Stimulated activated CD4-positive, alpha-beta T cell treated with anti-CD3 and anti-CD28 coated beads, TNF-alpha, amount 100 ng/mL, for 4 hours (primary cell): ENCODE results near the gene TIMP4.

ENCODE experiments used
- DNase-seq, 3 experiments: peaks; one replicate each; pipeline ENCODE4 v3.0.0-alpha.2; 2020; ENCODE audit warnings: low read depth in 3 of 3

Gene TIMP4

DNA sequence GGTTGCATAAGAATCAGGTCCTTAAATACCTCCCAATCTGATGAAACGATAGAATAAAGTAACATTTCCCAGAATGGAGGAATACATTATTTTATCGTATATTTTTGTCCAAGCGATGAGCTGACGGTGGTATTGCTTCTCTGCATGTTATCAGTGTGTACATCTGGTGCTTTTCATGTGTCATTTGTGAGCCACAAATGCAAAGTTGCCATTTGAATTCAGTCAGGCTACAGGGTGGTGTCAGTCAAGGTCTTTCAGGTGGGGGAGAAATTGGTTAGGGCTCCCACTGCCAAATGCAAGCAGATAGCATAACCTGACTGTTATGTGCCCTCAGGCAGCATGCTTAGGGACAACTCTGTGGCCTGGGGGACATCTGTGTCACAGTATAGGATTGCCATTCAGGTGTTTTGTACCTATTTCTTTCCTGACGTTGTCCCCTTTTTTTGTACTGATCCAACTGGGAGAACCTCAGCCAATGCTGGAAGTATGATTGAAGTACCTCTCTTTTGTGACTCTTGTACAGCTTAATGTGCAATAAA lies 26.5 kb upstream of the TIMP4 start:
- no peak for DNase-seq

DNA sequence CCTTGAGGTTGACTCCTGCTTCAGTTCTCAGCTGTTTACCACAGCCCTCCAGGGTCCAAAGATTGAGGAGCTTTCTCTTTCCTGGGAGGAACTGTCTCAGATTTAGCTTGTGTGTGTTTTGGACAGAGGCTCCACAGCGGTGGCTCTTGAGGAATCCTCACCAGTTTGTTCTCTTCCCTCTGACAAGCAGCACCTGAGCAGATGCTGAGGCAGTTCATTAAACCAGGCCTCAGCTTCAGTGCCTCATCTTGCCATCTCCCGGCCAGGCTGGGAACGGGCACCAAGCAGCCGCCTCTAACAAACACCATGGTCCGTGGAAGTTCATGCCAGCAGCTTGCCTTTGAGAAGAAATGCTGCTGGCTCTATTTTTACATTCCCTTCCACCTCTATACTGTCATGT lies 25.8 kb upstream of the TIMP4 start:
- DNase-seq: no peak

DNA sequence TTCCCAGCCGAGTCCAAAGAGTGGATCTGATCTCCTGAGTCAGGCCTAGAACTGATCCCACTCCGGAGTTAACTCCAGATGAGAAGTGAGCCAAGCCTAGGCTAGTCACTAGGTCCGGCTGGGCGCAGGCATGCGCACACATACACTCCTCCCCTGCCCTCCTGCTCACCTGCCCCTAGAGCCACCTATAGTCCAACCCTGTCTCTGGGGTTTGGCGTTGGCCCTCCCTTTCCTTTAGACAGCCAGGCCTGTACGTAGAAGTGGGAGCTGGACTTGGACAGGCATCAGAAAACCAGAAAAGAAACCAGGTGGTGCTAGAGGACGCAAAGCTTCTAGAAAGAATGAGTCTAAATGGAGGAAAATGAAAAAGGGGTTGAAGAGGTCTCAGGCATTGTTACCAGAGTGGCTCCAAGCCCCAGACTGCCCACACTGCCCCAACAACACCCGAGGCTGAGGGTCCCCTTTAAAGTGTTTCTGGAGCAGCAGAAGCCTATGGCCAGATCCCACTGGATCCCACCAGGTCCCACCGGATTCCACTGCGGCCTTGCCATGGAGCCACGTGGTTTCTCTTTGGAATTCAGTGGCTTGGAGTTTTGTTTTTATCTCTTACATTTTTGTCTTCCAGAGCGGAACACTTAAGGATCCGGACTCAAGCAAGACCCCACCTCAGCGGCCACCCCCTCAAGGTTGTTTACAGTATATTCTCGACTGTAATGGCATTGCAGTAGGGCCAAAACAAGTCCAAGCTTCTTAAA lies 24.2 kb upstream of the TIMP4 start:
- DNase-seq: no peak

DNA sequence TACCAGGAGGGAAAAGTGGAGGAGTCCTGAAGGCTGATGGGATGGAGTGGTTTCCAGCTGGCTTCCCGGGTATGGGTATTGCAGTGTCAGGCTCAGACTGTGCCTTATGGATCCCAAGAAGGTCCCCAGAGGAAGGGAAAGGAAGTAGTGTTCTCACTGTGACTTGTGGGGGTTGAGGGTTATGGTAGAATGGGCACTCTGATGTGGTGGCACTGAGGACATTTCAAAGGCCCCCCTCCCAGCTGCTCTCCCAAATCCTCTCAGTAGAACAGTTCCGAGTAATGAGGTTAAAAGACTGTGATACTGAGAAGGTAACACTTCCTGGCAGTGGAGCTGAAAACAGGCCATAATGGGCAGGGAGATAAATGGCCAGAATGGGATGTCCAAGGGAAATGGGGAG lies 23.1 kb upstream of the TIMP4 start:
- DNase-seq: no peak

DNA sequence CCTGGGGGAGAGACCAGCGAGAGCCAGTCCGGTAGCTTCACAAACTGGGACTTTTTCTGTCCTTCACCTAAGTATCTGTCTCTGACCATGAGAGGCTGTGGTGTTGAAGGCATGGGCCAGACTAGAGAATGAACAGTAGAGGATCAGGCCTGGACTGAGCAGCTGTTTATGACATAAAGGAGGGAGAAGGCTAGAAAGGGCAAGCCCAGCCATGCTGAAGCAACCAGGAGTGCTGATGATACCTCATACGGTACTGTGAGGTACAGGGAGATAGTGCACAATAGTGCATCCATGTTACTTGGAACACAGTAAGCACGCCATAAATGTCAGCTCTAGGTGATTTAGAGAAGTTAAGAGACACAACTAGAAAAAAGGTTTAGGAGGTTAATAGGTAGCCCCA lies 22.6 kb upstream of the TIMP4 start:
- no peak for DNase-seq

DNA sequence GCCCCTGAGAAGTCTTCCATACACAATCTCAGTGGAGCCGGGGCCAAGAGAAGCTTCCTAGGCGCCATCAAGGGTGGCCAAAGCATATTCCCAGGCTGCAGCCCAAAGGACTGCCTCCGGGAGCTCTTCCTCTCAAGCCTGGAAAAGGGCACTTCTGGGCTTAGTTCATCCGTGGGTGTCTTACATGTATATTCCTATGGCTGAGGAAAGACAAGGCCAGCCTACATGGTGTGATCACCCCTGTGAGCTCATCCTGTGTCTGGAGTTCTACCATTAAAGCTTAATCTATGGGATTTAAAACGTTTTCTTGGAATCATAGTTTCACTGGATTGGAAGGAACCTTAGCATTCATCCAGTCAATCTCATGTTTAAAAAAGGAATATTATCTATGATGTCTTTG lies 21.9 kb upstream of the TIMP4 start:
- DNase-seq: no peak

DNA sequence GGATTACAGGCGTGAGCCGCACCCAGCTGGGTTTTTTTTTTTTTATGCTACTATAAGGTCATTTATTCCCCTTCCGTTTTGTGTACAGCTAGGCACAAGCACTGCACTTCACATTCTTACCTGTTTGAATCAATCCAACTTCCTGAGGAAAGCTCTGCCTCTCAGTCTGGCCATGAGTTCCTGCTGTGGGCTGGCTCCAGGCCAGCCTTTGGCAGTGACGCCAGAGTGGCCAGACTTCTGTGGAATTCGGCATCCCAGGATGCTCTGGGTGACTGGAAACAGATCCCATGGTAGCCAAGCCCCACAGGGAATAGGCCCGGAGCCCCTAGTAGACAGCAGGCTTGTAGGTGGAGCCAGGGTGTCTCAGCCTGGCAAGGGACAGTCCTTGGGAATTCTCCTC lies 21.5 kb upstream of the TIMP4 start:
- no peak for DNase-seq

DNA sequence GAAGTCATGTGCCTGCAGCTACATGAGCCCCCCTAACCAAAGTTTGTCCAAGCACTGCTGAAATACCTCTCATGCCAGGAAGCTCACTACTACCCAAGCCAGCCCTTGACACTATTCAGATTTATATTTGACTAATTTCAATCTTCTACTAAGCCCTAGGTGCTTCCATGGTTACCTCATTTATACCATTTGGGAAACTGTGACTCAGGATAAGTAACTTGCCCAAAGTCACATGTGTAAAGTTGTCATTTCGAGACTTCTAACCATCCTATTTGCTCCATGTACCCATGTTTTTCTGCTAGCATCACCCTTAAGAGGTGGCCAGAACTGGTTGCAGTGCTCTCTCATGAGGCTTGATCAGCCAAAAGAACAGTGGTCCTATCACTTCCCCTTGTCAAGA lies 20.7 kb upstream of the TIMP4 start:
- DNase-seq: no peak

DNA sequence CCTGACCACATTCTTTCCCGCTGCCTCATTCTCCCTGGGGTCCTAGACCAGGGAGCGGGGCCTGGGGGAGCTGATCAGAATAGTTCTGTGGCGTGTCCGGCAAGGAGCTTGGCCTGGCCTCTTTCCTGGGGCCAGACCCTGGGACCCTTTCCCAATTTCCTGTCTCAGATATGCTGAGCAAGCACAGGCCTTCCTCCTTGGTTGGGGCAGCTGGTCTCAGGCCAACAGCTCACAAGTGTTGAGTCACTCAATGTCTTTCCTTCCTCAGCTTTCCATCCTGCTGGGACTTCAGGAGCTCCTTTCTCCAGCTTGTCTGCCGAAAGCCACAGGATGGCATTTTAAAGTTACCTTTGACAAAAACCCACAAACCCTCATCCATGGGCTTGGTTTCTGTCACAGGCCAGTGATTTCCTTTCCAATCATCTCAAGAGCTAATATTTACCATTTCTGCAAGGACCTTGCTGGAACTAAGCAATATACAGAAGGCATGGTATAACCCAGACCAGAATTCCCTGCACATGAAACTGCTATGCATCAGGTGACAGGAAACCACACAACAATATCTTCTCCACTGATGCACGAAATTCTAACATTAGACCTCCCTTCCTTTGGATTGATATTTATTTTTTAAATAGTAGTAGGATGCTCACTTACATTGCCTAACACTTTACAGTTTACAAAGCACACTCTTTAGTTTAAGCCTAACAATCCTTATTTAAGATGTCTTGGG lies 19.5 kb upstream of the TIMP4 start:
- no peak for DNase-seq

DNA sequence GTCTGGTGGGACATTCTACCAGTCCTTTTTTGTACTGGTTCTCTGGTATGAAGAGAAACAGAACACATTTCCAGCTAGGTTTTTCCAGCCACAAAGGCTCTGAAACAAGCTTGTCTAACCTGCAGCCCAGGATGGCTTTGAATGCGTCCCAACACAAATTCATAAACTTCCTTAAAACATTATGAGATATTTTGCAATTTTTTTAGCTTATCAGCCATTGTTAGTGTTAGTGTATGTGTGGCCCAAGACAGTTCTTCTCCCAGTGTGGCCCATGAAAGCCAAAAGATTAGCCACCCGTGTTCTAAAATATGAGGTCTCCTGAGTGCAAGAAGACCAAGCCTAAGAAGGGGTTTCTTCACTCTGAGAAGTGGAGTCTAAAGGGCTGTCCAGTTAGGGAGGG lies 18.4 kb upstream of the TIMP4 start:
- no peak for DNase-seq

DNA sequence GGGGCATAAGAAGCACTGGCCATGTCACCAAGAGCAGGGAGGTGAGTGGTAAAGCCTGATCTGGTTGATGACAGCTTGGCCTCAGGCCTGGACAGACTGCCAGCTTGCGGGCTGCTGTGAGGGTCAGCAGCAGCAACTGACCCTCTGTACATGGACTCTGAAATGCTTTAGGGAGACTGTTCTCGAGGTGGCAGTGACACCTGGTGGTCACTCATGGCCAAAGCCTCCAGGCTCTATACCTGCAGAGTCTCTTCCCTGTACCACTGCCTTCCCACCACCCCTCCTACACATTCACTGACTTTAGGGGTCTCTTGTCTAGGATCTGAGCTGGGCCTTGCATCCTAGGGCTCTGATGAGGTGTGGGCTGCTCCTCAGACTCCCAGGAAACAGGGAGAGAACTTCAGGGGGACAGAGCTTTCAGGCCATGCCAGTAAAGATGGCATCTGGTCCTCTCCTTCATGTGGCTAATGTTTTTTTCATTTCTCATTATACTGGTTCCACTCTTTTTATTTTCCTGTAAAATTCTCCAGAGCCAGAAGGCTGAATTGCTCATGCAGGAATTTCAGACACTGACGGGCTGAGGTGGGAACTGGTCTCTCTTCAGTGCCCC lies 17.2 kb upstream of the TIMP4 start:
- DNase-seq: no peak

DNA sequence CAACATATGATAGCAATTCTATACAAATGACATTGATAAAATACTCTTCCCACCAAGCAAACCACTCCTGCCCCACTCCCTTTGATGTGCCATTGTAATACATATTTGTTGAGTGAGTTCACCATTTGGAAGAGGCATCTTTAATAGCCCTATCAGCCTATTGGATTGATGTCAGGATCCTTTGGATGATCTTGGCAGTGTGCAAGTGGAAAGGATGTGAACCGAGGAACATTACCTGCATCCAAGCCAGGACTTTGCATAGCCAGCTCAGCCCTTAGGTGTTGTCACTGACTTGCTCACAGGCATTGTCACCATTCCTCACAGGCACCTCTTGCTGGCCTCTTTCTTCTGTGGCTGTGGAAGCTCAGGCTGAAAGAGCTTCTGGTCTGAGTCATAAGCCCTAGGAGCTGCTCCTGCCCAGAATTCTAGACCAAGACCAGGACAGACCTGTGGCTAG lies 16.5 kb upstream of the TIMP4 start:
- DNase-seq: no peak

DNA sequence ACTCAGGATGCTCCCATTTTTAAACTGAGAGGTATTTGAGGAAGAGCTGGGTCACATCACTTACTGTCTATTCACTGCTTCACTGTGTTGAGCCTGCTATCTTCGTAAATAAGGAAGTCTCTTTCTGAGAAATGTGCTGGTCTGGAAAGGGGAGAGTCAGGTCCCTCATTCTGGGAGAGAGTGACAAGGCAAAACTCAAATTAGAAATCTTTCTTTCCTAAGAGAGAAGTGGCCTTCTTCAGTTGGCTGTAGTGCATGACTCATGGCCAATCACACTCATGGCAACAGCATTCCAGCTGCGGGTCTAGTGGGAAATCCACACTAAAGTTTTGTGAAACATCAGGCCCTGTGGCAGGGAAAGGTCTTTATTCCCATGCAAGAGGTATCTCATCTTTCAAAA lies 11.5 kb upstream of the TIMP4 start:
- no peak for DNase-seq

DNA sequence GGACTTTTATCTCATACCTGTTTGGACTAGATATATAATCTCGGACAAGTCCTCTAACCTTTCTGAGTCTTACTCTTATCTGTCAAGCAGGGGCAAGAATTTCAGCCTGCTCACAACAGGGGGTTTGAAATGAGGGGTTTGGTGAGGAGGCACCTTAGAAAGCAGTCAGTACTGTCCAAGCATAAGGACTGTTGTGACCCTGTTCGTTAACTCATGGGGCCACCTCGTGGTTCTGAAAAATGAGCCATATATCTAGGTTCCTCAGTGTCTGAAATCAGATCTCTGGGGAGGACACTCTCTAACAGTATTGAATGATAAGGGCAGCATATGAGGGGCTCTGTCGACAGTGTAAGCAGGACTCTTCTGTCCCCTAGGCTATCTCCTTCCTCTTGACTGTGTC lies 7.2 kb upstream of the TIMP4 start:
- DNase-seq: no peak

DNA sequence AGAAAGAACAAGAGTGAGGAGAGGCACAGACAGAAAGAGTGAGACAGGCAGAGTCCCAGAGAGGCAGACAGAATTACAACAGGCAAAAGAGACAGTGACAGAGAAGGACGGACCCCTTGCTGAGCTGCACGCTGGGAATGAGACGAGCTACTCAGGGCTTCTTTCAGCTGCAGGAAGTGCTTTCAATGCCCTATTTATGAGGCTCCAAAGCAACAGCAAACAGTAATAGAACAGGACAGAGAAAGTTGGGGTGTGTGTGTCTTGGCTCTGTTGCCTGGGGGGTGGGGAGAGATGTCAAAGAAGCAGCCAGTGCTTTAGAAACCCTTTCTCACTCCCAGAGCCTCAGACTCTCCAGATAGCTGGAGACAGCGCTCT lies 502 bp upstream of the TIMP4 start:
- no peak for DNase-seq

DNA sequence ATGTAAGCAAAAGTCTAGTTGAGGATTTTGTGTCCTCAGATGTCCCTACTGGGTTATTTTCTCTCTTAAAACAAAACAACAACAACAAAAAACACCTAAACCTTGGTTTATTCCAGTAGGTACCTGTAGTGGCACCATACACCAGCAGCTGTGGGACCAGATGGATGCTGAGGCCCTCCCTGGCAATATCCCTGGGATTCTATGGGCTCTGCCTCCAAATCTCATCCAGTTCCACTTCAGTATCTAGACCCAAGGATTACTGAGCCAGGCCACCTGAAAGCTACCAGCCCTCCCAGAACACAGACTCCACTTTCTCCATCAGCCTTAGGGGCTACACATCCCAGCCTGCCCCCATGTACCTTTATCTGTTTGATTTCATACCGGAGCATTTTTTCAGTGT lies 1.7 kb downstream of the TIMP4 start:
- DNase-seq: no peak

DNA sequence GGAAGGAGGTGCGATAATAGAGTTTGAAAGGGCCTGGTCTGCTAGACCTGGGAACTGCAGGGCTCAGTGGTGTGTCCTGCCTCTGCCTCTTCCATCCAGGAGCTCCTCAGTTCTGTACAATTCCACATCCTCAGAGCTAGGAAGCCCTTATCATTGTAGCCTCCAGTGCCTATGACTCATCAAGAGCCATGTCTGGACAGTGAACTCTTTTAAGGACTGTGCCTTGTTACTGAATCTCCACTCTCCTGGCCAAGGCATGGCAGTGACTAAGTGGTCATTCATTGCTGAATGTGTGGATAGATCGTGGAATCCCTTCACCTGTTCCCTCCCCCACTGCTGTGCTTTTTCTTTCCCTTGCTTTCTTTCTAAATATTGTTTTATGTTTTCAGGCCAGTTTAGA lies 2.9 kb downstream of the TIMP4 start:
- DNase-seq: no peak

DNA sequence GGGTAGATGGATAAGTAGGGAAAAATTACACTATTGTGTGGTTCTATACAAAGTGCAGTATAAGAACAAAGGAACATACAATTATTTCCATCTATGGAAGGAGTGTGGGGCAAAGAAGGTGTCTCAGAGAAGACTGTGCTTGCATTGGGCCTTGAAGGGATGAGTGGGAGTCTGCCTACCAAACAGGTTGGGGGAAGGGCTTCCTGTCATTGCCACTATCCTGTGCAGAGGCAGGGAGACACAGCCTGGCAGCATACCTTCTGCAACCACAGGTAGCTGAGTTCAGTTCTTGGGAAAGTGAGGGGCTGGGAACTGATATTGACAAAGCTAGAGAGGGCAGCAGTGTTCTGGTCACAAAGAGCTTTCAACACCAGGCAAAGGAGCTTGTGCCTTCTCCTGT lies 3.4 kb downstream of the TIMP4 start:
- no peak for DNase-seq

DNA sequence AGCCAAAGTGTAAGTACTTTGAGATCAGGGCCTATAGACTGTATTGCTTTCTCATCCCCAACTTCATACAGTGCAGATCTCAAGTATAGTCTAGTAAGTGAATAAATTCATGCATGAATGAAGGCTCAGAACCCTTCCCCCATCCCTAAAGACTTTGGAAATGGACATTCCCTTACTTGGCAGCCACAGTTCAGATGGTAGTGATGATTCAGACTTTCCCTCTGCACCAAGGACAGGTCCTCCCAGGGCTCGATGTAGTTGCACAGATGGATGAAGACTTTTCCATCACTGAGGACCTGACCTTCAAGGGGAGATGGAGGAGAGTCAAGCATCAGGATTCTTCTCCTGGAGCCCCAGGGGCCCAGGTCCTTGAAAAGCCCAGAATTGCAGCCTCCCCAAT lies 4.6 kb downstream of the TIMP4 start:
- no peak for DNase-seq

DNA sequence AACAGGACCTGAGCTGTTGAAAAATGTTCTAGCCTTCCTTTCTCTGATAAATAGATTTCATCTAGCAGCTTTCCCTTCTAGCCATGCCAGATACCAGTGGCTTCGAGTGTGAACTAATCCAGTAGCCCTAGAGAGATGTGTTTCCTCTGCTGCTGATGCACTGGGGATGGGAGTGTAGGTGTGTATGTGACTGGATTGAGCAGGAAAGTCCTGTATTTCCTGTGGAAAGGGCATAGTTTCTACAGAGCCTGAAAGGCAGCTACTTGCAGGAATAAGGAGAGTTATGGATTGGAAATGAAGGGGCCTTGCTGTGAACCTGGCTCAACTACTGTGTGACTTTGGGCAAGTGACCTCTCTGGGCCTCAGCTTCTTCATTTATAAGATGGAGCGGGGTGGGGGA lies 8.6 kb downstream of the TIMP4 start:
- no peak for DNase-seq

DNA sequence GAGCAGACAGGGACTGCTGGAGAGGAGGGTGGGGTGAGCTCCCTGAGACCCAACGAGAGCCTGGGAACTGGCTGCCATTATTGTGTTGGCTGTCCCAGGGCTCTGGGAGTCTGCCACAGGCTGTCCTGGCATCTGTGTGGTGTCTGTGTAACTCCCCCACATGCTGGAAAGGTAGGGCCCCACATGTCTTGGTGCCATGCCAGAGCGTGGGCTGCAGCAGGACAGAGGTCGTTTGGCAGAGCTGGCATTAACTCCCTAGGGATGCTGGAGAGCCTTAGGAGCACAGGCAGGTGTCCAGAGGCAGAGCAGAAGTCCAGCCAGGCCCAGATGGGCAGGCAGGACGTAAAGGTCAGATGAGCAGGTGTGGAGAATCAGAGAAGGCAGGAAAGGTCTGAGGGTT lies 9.7 kb downstream of the TIMP4 start:
- no peak for DNase-seq

DNA sequence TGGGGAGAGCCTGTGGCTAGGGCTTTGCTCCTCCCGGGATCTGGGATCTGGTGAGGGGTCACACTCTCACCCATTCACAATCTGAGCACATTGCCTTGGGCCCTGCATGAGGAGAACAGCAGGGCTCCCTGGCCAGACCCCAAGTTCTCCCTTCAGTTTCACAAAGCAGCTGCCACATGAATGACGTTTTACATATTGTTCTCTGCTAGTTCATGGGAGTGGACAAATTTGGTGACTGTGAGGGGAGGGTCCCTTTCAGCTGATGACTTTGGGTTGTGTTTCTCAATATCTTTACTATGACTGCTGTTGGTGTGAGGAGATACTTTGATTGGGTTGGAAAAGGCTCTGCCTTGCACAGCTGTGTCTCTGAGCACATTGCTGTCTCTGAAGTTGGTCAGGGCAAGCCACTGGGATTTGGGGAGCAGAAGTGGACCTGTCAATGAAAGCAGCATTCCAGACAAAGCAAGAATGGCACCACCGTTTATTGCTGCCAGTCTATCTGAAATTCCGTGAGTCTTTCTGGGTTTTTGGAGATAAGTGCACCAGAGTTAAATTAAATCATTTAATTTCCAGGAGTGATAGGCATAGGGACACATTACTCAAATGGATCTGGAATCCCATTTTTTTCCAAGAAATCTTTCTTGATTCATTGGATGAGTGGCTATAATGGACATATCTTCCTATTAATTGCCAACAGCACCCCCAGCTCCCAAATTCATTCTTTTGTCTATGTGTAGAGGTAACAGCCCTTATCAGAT lies 10.3 kb downstream of the TIMP4 start:
- DNase-seq: no peak
